ENCODE data around the gene KRTAP5-4. TPM values are rescaled to one million over a fixed set of nuclear protein-coding genes. Genes with fewer than 3 reads are reported as not detected.

The KRTAP5-4 gene
- total and polyA plus RNA-seq, 2 donors (not counting 1 experiment from before 2014, with no cell fraction given) = not detected

GRCh38 chr11:1571760-1572196 is 50.2 kb downstream of the KRTAP5-4 start:
- ChIA-PET CTCF (no interaction called here), POLR2A (no interaction called here)
- Mint-ChIP-seq H3K27me3 (peaks cover 9% of the 10 kb centered on the region), H3K4me3 (no peak overlapping the region), H3K4me1 (peaks cover 20% of the 10 kb centered on the region), H3K27ac (no peak overlapping the region), H3K9me3 (ENCODE audit: insufficient read depth) (no peaks in the 10 kb centered on the region)
- Histone ChIP-seq H3K9ac (ENCODE audit: low read length) (peak overlapping the region; percentile 49), H3K36me3 (replicated peaks in 1 of 2; ENCODE audit: control extremely low read depth in 1 of 2, control insufficient read depth in 1 of 2, extremely low read depth in 1 of 2, insufficient read depth in 2 of 2, low read length in 1 of 2) (no peaks in the 10 kb centered on the region), H3K9me3 (ENCODE audit: control extremely low read depth in 1 of 3, control insufficient read depth in 2 of 3, insufficient read depth in 1 of 3, low read length in 2 of 3) (peaks cover 0 to 2% (median 0%) of the 10 kb centered on the region in 3 donors), H3K79me2 (ENCODE audit: control insufficient read depth, insufficient read depth, low read length) (no peaks in the 10 kb centered on the region), H3K4me2 (replicated peaks; ENCODE audit: low read depth, low read length, poor library complexity, severe bottlenecking) (peak overlapping the region; percentile 71), H3K27me3 (replicated peaks in 1 of 4; ENCODE audit: control extremely low read depth in 1 of 4, control insufficient read depth in 3 of 4, insufficient read depth in 4 of 4, low read length in 3 of 4) (peaks cover 0 to 34% (median 9%) of the 10 kb centered on the region in 4 experiments), H3K4me1 (ENCODE audit: control insufficient read depth in 2 of 2, insufficient read depth in 2 of 2, low read length in 2 of 2) (peaks cover 31 to 33% of the 10 kb centered on the region in 2 donors), H3K27ac (ENCODE audit: low read length in 2 of 2) (no peak overlapping the region), H4K20me1 (ENCODE audit: control insufficient read depth, insufficient read depth, low read length, poor library complexity, severe bottlenecking) (no peaks in the 10 kb centered on the region), H3K4me3 (ENCODE audit: control extremely low read depth in 1 of 5, extremely low read depth in 1 of 5, insufficient read depth in 1 of 5, low read depth in 2 of 5, low read length in 4 of 5) (peak overlapping the region in 3 of 5 experiments; percentile 42 to 50 (median 49)), H2AFZ (ENCODE audit: insufficient read depth, low read depth, low read length, poor library complexity, severe bottlenecking) (no peak overlapping the region)
- ATAC-seq (ENCODE audit: low read depth) (no peak), DNase-seq (no peak)
- TF ChIP-seq CTCF (IDR thresholded peaks at IDR 0.05) = no peak
- TF ChIP-seq EZH2 (IDR thresholded peaks at IDR 0.05; ENCODE audit: borderline replicate concordance, insufficient read depth, low read depth, low read length, poor library complexity, severe bottlenecking) = no peak
- intact Hi-C loops (cut with micrococcal nuclease) = loop anchor here (5.0 kb wide), 2 partner anchors 119 to 309 kb away; no protein-coding TSS in a partner anchor
- 3% methylated on average over 91 of the region's 91 CpGs for WGBS (ENCODE audit: insufficient coverage)

Other genes with a start within 250 kb of the KRTAP5-4 start
- 0.79 and 1.5 TPM in 2 replicates for gene BRSK2, start 232.2 kb downstream of the KRTAP5-4 start, total RNA-seq
- 0.20 and 0.51 TPM in 2 replicates for gene BRSK2, start 232.2 kb downstream of the KRTAP5-4 start, polyA plus RNA-seq
- 55.7 and 63.4 TPM in 2 replicates for gene MOB2, start 135.4 kb downstream of the KRTAP5-4 start, total RNA-seq
- 41.9 and 57.6 TPM in 2 replicates for gene MOB2, start 135.4 kb downstream of the KRTAP5-4 start, polyA plus RNA-seq
- gene DUSP8, start 49.9 kb downstream of the KRTAP5-4 start, total RNA-seq = 4.3 and 5.2 TPM in 2 replicates
- 7.2 and 24.0 TPM in 2 replicates for gene DUSP8, start 49.9 kb downstream of the KRTAP5-4 start, polyA plus RNA-seq
- not detected in 2 replicates for gene KRTAP5-1, start 36.9 kb downstream of the KRTAP5-4 start, total RNA-seq
- gene KRTAP5-1, start 36.9 kb downstream of the KRTAP5-4 start, polyA plus RNA-seq = not detected in 2 replicates
- gene KRTAP5-2, start 23.8 kb downstream of the KRTAP5-4 start, total RNA-seq = not detected in 2 replicates
- 0.36 TPM in 1 of 2 replicates, not detected in the other for gene KRTAP5-2, start 23.8 kb downstream of the KRTAP5-4 start, polyA plus RNA-seq
- not detected in 2 replicates for gene KRTAP5-3, start 13.7 kb downstream of the KRTAP5-4 start, total RNA-seq
- not detected in 2 replicates for gene KRTAP5-3, start 13.7 kb downstream of the KRTAP5-4 start, polyA plus RNA-seq
- gene KRTAP5-5, start 7.6 kb upstream of the KRTAP5-4 start, total RNA-seq = not detected in 2 replicates
- not detected in 2 replicates for gene KRTAP5-5, start 7.6 kb upstream of the KRTAP5-4 start, polyA plus RNA-seq
- not detected in 2 replicates for gene KRTAP5-6, start 75.1 kb upstream of the KRTAP5-4 start, total RNA-seq
- not detected in 2 replicates for gene KRTAP5-6, start 75.1 kb upstream of the KRTAP5-4 start, polyA plus RNA-seq
- 1.1 and 1.7 TPM in 2 replicates for gene IFITM10, start 128.5 kb upstream of the KRTAP5-4 start, total RNA-seq
- gene IFITM10, start 128.5 kb upstream of the KRTAP5-4 start, polyA plus RNA-seq = 0.09 and 0.17 TPM in 2 replicates
- gene CTSD, start 141.8 kb upstream of the KRTAP5-4 start, total RNA-seq = 80.4 and 83.5 TPM in 2 replicates
- 33.5 and 42.2 TPM in 2 replicates for gene CTSD, start 141.8 kb upstream of the KRTAP5-4 start, polyA plus RNA-seq
- not detected in 2 replicates for gene SYT8, start 212.9 kb upstream of the KRTAP5-4 start, total RNA-seq
- gene SYT8, start 212.9 kb upstream of the KRTAP5-4 start, polyA plus RNA-seq = not detected in 2 replicates
- 1.6 and 2.9 TPM in 2 replicates for gene TNNI2, start 216.8 kb upstream of the KRTAP5-4 start, total RNA-seq
- 12.9 and 28.6 TPM in 2 replicates for gene TNNI2, start 216.8 kb upstream of the KRTAP5-4 start, polyA plus RNA-seq
- 445 and 446 TPM in 2 replicates for gene LSP1, start 230.9 kb upstream of the KRTAP5-4 start, total RNA-seq
- 184 and 249 TPM in 2 replicates for gene LSP1, start 230.9 kb upstream of the KRTAP5-4 start, polyA plus RNA-seq

All from B cell (primary cell).